A549 (cell line): ENCODE data around the gene TBL1X.

Experiments used
- ZFP36 ChIP-seq: fragments of 450-650 bp; IDR thresholded peaks from 2 replicates; pipeline ENCODE4 v1.6.1; 2014; ENCODE audit warnings: borderline replicate concordance; ENCODE audit not compliant: partially characterized antibody
- TF ChIP-seq, protein P1 (sequence below): fragments of >200 bp; sonication (Bioruptor Twin); formaldehyde crosslinking; IDR thresholded peaks from 3 replicates; pipeline ENCODE4 v1.5.1; 2016
- TF ChIP-seq, protein P2 (sequence below): fragments of 150-350 bp; IDR thresholded peaks from 2 replicates; pipeline ENCODE4 v1.6.1; 2014; ENCODE audit warnings: low read depth, mild to moderate bottlenecking, low read length

DNA sequence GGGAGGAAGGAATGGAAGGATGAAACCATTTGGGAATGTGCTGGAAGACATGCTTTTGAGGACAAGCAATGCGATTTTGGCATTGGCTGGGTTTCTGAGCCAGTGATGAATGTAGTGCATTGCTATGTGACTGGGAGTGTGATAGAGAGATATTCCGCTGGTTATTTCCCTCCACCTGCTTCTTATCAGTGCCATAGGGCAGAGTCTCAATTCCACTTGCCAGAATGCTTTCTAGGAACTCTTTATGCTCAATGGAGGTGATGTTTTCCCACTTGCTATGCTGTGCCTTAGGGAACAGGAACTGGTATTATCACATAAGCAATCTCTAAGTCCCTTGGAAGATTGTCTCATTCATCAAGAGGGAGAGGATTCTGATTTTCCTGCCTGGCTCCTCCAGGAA is 28.0 kb downstream of the TBL1X start:
- TF ChIP-seq, protein P1, sequence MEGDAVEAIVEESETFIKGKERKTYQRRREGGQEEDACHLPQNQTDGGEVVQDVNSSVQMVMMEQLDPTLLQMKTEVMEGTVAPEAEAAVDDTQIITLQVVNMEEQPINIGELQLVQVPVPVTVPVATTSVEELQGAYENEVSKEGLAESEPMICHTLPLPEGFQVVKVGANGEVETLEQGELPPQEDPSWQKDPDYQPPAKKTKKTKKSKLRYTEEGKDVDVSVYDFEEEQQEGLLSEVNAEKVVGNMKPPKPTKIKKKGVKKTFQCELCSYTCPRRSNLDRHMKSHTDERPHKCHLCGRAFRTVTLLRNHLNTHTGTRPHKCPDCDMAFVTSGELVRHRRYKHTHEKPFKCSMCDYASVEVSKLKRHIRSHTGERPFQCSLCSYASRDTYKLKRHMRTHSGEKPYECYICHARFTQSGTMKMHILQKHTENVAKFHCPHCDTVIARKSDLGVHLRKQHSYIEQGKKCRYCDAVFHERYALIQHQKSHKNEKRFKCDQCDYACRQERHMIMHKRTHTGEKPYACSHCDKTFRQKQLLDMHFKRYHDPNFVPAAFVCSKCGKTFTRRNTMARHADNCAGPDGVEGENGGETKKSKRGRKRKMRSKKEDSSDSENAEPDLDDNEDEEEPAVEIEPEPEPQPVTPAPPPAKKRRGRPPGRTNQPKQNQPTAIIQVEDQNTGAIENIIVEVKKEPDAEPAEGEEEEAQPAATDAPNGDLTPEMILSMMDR = no peak
- TF ChIP-seq, protein P2, sequence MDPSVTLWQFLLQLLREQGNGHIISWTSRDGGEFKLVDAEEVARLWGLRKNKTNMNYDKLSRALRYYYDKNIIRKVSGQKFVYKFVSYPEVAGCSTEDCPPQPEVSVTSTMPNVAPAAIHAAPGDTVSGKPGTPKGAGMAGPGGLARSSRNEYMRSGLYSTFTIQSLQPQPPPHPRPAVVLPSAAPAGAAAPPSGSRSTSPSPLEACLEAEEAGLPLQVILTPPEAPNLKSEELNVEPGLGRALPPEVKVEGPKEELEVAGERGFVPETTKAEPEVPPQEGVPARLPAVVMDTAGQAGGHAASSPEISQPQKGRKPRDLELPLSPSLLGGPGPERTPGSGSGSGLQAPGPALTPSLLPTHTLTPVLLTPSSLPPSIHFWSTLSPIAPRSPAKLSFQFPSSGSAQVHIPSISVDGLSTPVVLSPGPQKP = no peak
- TF ChIP-seq ZFP36 = no peak
